T-cell (primary cell): ENCODE data around the gene WDR11. TPM values are rescaled to one million over a fixed set of nuclear protein-coding genes. Genes with fewer than 3 reads are reported as not detected.

ENCODE experiments used
- ATAC-seq, 4 experiments: fragments of 200-7000 bp in 3 of 4; fragments of 150-1000 bp in 1 of 4; cut with Tn5 transposase; replicated peaks in 1 of 4; 1 replicate in 3 of 4; 2 replicates in 1 of 4; pipeline ENCODE4 v1.10.0; 2021; ENCODE audit warnings: moderate library complexity in 3 of 4, mild to moderate bottlenecking in 2 of 4, moderate number of reproducible peaks in 1 of 4
- CTCF ChIA-PET, 2 donors: fragments of 300-600 bp; sonication (Branson Sonifier 250); formaldehyde crosslinking; loops; one replicate each; lab custom pipeline; 2022; ENCODE audit warnings: antibody characterized with exemption in 2 of 2; lab: Charles Lee
- POLR2A ChIA-PET, 2 donors: fragments of 300-600 bp; sonication (Branson Sonifier 250); formaldehyde crosslinking; loops; one replicate each; lab custom pipeline; 2022; ENCODE audit warnings: antibody characterized with exemption in 2 of 2; lab: Charles Lee
- DNase-seq, 35 experiments: peaks; one replicate each; pipeline versions ENCODE4 v3.0.0 to v3.0.0-alpha.2; 2013 to 2023
- H3K27ac ChIP-seq: one replicate; pipeline ENCODE4 v1.5.1; 2013; ENCODE audit warnings: low read length
- H3K27me3 ChIP-seq, 2 experiments: replicated peaks in 1 of 2; 1 replicate in 1 of 2; 2 replicates in 1 of 2; pipeline versions ENCODE4 v1.6.1 to v1.7.0; 2013; ENCODE audit warnings: low read length in 1 of 2, mixed read lengths in 1 of 2; ENCODE audit not compliant: control insufficient read depth in 2 of 2, insufficient read depth in 2 of 2; ENCODE audit errors: extremely low read depth in 1 of 2
- H3K36me3 ChIP-seq, 2 donors: 1 replicate in 1 of 2; 2 replicates in 1 of 2; pipeline versions ENCODE4 v1.6.1 to v1.7.0; 2013; ENCODE audit warnings: low read length in 1 of 2; ENCODE audit not compliant: control insufficient read depth in 2 of 2, insufficient read depth in 1 of 2; ENCODE audit errors: extremely low read depth in 1 of 2
- H3K4me1 ChIP-seq, 2 experiments: 1 replicate in 1 of 2; 2 replicates in 1 of 2; pipeline versions ENCODE4 v1.6.1 to v1.7.0; 2013; ENCODE audit warnings: low read length in 2 of 2, mixed read lengths in 1 of 2; ENCODE audit not compliant: insufficient read depth in 2 of 2, control insufficient read depth in 1 of 2; ENCODE audit errors: extremely low read depth in 1 of 2
- H3K4me3 ChIP-seq, 2 donors: 1 replicate in 1 of 2; 2 replicates in 1 of 2; pipeline versions ENCODE4 v1.5.1 to v1.7.0; 2013; ENCODE audit warnings: mild to moderate bottlenecking in 2 of 2, low read length in 1 of 2, moderate library complexity in 1 of 2; ENCODE audit not compliant: control insufficient read depth in 1 of 2; ENCODE audit errors: extremely low read depth in 1 of 2
- H3K9me3 ChIP-seq: 2 replicates; pipeline ENCODE4 v1.7.0; 2013
- H3K27ac Mint-ChIP-seq, 2 donors: one replicate each; pipeline ENCODE4 v1.8.0; 2020 to 2021; ENCODE audit warnings: mild to moderate bottlenecking in 2 of 2, mixed read lengths in 2 of 2
- H3K27me3 Mint-ChIP-seq, 2 donors: one replicate each; pipeline ENCODE4 v1.8.0; 2021 to 2022; ENCODE audit warnings: mixed read lengths in 2 of 2
- H3K36me3 Mint-ChIP-seq: one replicate; pipeline ENCODE4 v1.8.0; 2021; ENCODE audit warnings: mixed read lengths
- H3K4me1 Mint-ChIP-seq, 3 donors: one replicate each; pipeline ENCODE4 v1.8.0; 2020 to 2022; ENCODE audit warnings: mixed read lengths in 3 of 3, mild to moderate bottlenecking in 1 of 3
- H3K4me3 Mint-ChIP-seq, 3 donors: one replicate each; pipeline ENCODE4 v1.8.0; 2020 to 2022; ENCODE audit warnings: mild to moderate bottlenecking in 3 of 3, mixed read lengths in 3 of 3, moderate library complexity in 3 of 3
- H3K9me3 Mint-ChIP-seq, 3 donors: one replicate each; pipeline ENCODE4 v1.8.0; 2020 to 2022; ENCODE audit warnings: mixed read lengths in 3 of 3
- WGBS: methylation state at CpG from one replicate; pipeline ENCODE4 v1.1.5; 2013; ENCODE audit warnings: missing lambda C conversion rate; ENCODE audit not compliant: insufficient coverage; 5-methylcytosine and 5-hydroxymethylcytosine counted together
- total RNA-seq, 35 experiments: library from RNA in 6 of 35; stranded (reverse) in 6 of 35; fragments of 120-200 nt in 1 of 35; gene quantifications; one replicate each; pipeline versions ENCODE4 v1.2.1 to v1.2.4 and lab custom pipeline; 2013 to 2026

WDR11 gene
- total RNA-seq, 5 donors from 2014 or later (not counting 1 experiment from before 2014, with no cell fraction given), result 37.6 to 44.3 (median 38.9) TPM

DNA sequence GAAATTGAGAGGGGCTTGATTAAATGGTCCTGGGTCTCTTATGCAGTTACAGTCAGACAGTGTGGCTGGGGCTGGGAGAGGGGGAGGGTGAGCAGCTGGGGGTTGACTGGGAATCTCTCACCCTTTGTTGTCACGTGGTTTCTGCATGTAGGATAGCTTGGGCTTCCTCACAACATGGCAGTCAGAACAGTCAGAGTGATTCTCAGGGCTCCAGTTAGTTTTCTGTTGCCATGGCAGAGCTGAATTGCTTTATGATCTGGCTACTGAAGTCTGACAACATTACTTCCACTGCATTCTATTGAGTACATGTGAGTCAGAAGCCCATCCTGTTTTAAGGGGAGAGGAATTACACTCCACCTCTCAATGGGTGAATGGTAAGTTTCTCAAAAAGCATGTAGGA lies 102.7 kb downstream of the WDR11 start:
- Histone ChIP-seq H3K36me3 (no peaks in the 10 kb centered on the region), H3K27me3 (peaks cover 0 to 27% of the 10 kb centered on the region in 2 experiments), H3K4me1 (peaks cover 0 to 12% of the 10 kb centered on the region in 2 experiments), H3K4me3 (no peak overlapping the region), H3K27ac (no peak overlapping the region), H3K9me3 (no peaks in the 10 kb centered on the region)
- Mint-ChIP-seq H3K27ac (no peak overlapping the region), H3K4me3 (no peak overlapping the region), H3K4me1 (peaks cover 3 to 8% (median 7%) of the 10 kb centered on the region in 3 donors), H3K27me3 (peaks cover 29 to 38% of the 10 kb centered on the region in 2 donors), H3K9me3 (peaks cover 0 to 11% (median 9%) of the 10 kb centered on the region in 3 donors), H3K36me3 (no peaks in the 10 kb centered on the region)
- POLR2A ChIA-PET, result no interaction called here
- WGBS, result 44% methylated on average over 1 of the region's 1 CpG
- CTCF ChIA-PET, result no interaction called here
- DNase-seq, result no peak
- no peak for ATAC-seq
